ENCODE data around the gene METTL1.

METTL1 gene

DNA sequence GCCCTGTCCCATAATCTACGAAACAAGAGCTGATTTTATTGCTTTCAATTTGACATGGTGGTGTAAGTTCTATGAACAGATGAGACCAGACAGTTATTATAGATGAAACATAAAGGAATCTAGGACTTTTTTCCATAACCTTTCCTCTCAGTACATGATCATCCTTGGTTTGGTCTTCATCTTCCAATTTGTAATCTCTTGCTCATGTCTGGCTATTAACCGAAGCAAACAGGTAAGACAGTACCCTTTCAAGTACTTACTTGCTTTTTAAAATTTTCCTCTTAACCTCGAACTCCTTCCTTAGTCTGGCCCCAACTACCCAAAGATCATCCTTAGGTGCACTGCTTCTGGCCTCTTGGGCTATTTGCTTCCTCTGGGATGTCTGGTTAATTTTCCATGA lies 25.9 kb downstream of the METTL1 start:
- peaks cover 26% of the 10 kb centered on the region for H3K36me3 ChIP-seq (ENCODE audit: control insufficient read depth, insufficient read depth, low read length)

DNA sequence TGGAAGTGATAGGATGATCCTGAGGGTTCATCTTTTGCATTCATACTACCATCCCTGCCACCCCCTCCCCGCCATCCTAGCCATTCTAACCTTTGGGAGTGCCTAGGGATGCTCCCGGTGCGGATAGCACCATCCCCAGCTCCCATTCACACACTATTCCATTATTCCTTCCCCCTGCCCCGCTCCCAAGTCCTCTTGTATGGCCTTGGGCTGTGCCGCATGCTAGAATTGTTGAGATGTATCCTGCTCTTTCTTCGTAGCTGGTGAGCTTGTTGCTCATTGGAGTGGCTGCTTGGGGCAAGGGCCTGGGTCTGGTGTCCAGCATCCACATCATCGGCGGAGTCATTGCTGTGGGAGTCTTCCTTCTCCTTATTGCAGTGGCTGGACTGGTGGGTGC lies 26.4 kb downstream of the METTL1 start:
- Histone ChIP-seq H3K9me3 (ENCODE audit: control insufficient read depth, low read length) (no peaks in the 10 kb centered on the region), H3K27me3 (replicated peaks; ENCODE audit: control insufficient read depth, insufficient read depth, low read length, poor library complexity, severe bottlenecking) (no peaks in the 10 kb centered on the region), H3K4me1 (ENCODE audit: control insufficient read depth, insufficient read depth, low read length, poor library complexity, severe bottlenecking) (peaks cover 32% of the 10 kb centered on the region), H3K36me3 (ENCODE audit: control insufficient read depth, insufficient read depth, low read length) (peaks cover 24% of the 10 kb centered on the region), H3K4me3 (ENCODE audit: insufficient read depth, low read depth, low read length, poor library complexity, severe bottlenecking) (peak overlapping the region; percentile 89), H3K27ac (ENCODE audit: insufficient read depth, low read length, poor library complexity, severe bottlenecking) (peak overlapping the region; percentile 93)
- DNase-seq: no peak

More for the DNA sequence above, 25.9 kb downstream of the METTL1 start:
- no peak for DNase-seq
- Histone ChIP-seq H3K9me3 (ENCODE audit: control insufficient read depth, low read length) (no peaks in the 10 kb centered on the region), H3K27ac (ENCODE audit: insufficient read depth, low read length, poor library complexity, severe bottlenecking) (peak overlapping the region; percentile 93), H3K4me3 (ENCODE audit: insufficient read depth, low read depth, low read length, poor library complexity, severe bottlenecking) (no peak overlapping the region), H3K4me1 (ENCODE audit: control insufficient read depth, insufficient read depth, low read length, poor library complexity, severe bottlenecking) (peaks cover 29% of the 10 kb centered on the region), H3K27me3 (replicated peaks; ENCODE audit: control insufficient read depth, insufficient read depth, low read length, poor library complexity, severe bottlenecking) (no peaks in the 10 kb centered on the region)

DNA sequence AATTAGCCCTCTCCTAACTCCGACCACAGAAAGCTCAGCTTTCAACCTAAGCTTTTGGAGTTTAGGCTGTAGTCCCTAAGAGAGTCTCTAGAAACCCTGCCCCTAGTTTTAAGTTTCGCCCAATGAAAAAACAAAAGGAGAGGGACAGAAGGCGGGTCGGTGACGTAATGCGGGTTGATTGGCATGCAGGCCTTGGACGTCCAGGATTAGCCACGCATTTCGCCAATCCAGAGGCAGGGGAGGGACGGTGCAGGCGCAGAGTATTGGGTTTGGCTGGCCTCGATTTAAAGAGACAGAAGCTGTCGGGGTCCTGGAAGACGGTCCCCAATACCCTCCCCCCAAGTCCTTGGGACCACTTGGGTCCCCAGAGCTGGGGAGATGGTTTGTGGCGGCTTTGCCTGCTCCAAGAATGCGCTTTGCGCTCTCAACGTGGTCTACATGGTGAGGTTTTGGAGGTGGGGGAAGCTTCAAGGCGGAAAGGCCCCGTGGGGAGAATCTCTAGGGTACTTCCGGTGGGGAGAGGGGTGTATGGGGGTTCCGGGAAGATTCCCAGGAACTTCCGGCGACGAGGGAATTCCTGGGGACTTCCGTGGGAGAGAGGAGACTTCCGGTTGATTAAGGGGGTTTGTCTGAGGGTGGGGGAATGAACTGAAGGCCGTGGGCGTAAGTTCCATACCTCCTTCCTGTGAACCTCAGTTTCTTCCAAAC lies 27.0 kb downstream of the METTL1 start, which contains the start of gene TSPAN31:
TSS of gene TSPAN31 (plus strand) at position 263 of the 708 bp plus-strand sequence. CDS start at position 379, 116 bp downstream.
- DNase-seq: peak; percentile 86 to 93 (median 91)
- Histone ChIP-seq H3K27me3 (replicated peaks; ENCODE audit: control insufficient read depth, insufficient read depth, low read length, poor library complexity, severe bottlenecking) (no peaks in the 10 kb centered on the region), H3K4me3 (ENCODE audit: insufficient read depth, low read depth, low read length, poor library complexity, severe bottlenecking) (peak within 1 kb of the TSS; percentile 89), H3K9me3 (ENCODE audit: control insufficient read depth, low read length) (no peaks in the 10 kb centered on the region), H3K27ac (ENCODE audit: insufficient read depth, low read length, poor library complexity, severe bottlenecking) (peak within 1 kb of the TSS; percentile 93), H3K4me1 (ENCODE audit: control insufficient read depth, insufficient read depth, low read length, poor library complexity, severe bottlenecking) (peaks cover 37% of the 10 kb centered on the region), H3K36me3 (ENCODE audit: control insufficient read depth, insufficient read depth, low read length) (peaks cover 24% of the 10 kb centered on the region)

DNA sequence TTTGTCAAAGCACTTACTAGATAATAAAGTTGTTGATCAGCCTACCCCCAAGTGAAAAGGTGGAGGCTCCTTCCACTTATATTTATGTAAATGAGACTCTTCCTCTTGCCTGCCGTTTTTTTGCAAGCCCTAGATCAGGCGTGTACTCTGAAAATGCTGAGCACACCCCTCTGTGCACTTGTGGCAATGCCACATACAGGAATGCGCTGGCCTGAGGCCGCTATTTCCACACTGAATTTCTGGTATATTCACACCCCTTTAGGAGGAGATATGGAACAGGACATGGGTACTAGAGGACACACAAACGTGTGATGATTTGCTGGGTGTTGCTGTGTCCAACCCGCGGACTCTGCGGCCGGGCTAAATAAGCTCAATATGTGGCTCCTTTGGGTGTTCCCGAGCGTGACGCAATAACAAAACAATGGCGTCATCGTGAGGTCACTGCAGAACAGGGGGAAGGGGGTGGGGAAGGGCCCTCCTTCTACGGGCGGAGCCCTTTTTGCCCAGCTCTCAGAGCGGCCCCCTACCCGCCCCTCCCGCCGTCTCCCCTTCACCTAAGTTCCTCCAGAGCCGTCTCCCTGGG lies 27.6 kb downstream of the METTL1 start:
- peak overlapping the region; percentile 89 for H3K4me3 ChIP-seq (ENCODE audit: insufficient read depth, low read depth, low read length, poor library complexity, severe bottlenecking)
- H3K27me3 ChIP-seq (replicated peaks; ENCODE audit: control insufficient read depth, insufficient read depth, low read length, poor library complexity, severe bottlenecking): no peaks in the 10 kb centered on the region
- H3K36me3 ChIP-seq (ENCODE audit: control insufficient read depth, insufficient read depth, low read length): peaks cover 27% of the 10 kb centered on the region
- H3K27ac ChIP-seq (ENCODE audit: insufficient read depth, low read length, poor library complexity, severe bottlenecking): peak overlapping the region; percentile 93
- DNase-seq: peak in 2 of 3 donors; percentile 60 to 69
- H3K9me3 ChIP-seq (ENCODE audit: control insufficient read depth, low read length): no peaks in the 10 kb centered on the region
- H3K4me1 ChIP-seq (ENCODE audit: control insufficient read depth, insufficient read depth, low read length, poor library complexity, severe bottlenecking): peaks cover 44% of the 10 kb centered on the region

DNA sequence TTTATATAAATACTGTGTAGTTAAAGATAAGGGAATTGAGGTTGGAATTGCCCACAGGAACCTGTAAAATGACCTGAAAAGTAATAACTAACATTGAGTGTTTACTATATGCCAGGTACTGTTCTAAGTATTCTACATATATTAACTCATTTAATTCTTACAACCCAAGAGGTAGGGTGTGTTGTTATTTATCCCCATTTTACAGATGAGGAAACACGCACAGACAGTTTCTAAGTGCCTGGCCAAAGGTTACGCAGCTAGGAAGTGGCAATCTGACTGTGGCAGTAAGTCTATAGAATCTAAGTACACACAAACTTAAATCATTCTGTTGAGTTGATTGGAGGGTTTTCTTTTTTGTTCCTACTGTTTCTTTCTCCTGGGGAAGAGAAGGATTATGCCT lies 28.1 kb downstream of the METTL1 start:
- peak overlapping the region; percentile 93 for H3K27ac ChIP-seq (ENCODE audit: insufficient read depth, low read length, poor library complexity, severe bottlenecking)
- peaks cover 23% of the 10 kb centered on the region for H3K36me3 ChIP-seq (ENCODE audit: control insufficient read depth, insufficient read depth, low read length)
- H3K9me3 ChIP-seq (ENCODE audit: control insufficient read depth, low read length): no peaks in the 10 kb centered on the region
- H3K27me3 ChIP-seq (replicated peaks; ENCODE audit: control insufficient read depth, insufficient read depth, low read length, poor library complexity, severe bottlenecking): no peaks in the 10 kb centered on the region
- peaks cover 49% of the 10 kb centered on the region for H3K4me1 ChIP-seq (ENCODE audit: control insufficient read depth, insufficient read depth, low read length, poor library complexity, severe bottlenecking)
- DNase-seq: no peak
- H3K4me3 ChIP-seq (ENCODE audit: insufficient read depth, low read depth, low read length, poor library complexity, severe bottlenecking): no peak overlapping the region

DNA sequence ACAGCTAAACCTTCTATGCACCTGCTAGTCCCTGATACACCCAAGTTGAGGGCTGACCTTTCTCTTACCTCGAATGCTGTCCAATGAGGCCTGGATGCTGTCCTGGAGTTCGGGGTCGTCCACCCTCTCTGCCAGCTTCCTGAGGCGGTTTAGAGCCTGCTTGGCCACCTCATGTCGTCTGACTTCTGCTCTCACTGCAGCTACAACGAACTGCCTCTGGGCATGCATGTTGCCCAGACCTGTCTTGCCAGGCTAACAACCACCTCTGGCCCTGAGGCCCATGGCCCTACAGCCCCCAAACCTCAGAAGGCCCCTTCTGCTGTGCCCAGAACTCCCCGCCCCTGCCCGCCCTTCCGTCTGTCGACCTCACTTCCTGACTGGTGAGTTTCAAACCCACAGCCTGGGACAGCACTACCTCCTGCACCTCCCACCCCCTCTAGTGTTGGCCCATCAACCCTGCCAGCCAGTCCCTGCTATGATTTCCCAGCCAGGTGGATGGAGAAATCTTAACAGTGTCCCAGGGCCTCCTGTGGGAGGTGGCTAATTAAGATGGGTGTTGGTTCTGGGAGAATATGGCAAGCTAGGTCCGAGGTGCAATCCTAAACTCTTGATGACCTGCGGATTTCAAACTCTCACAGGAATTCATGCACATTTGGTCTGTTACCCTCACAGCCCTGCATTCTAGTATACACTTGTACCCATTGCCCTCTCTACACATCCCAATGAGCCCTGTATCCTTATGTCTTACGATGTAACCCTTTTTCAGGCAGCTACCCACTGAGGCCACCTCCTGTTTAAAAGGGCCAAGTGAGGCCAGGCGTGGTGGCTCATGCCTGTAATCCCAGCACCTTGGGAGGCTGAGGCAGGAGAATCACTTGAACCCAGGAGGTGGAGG lies 29.8 kb downstream of the METTL1 start:
- peak overlapping the region; percentile 94 for H3K27ac ChIP-seq (ENCODE audit: insufficient read depth, low read length, poor library complexity, severe bottlenecking)
- H3K36me3 ChIP-seq (ENCODE audit: control insufficient read depth, insufficient read depth, low read length): peaks cover 27% of the 10 kb centered on the region
- peak; percentile 70 to 76 (median 72) for DNase-seq
- H3K4me3 ChIP-seq (ENCODE audit: insufficient read depth, low read depth, low read length, poor library complexity, severe bottlenecking): peak overlapping the region; percentile 82
- H3K27me3 ChIP-seq (replicated peaks; ENCODE audit: control insufficient read depth, insufficient read depth, low read length, poor library complexity, severe bottlenecking): no peaks in the 10 kb centered on the region
- H3K9me3 ChIP-seq (ENCODE audit: control insufficient read depth, low read length): no peaks in the 10 kb centered on the region
- H3K4me1 ChIP-seq (ENCODE audit: control insufficient read depth, insufficient read depth, low read length, poor library complexity, severe bottlenecking): peaks cover 52% of the 10 kb centered on the region

DNA sequence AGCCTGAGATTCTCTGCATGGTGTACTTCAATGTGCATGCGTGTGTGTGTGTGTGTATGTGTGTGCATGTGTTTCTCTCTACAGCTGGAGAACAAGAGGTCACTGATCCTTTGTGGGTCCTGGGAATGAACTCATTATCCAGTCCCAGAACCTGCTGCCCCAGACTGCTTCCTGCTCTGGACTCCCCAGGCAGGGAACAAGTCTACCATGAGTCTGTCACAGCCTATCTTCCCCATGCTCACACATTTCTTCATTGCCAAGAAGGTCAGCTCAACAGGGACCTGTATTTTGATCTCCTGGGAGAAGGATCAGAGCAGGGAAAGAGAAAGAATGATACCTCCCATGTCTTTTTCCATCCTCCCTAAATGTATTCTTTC lies 30.5 kb downstream of the METTL1 start:
- Histone ChIP-seq H3K36me3 (ENCODE audit: control insufficient read depth, insufficient read depth, low read length) (peaks cover 27% of the 10 kb centered on the region), H3K4me3 (ENCODE audit: insufficient read depth, low read depth, low read length, poor library complexity, severe bottlenecking) (peak overlapping the region; percentile 82), H3K27ac (ENCODE audit: insufficient read depth, low read length, poor library complexity, severe bottlenecking) (peak overlapping the region; percentile 94), H3K27me3 (replicated peaks; ENCODE audit: control insufficient read depth, insufficient read depth, low read length, poor library complexity, severe bottlenecking) (no peaks in the 10 kb centered on the region), H3K9me3 (ENCODE audit: control insufficient read depth, low read length) (no peaks in the 10 kb centered on the region), H3K4me1 (ENCODE audit: control insufficient read depth, insufficient read depth, low read length, poor library complexity, severe bottlenecking) (peaks cover 52% of the 10 kb centered on the region)
- DNase-seq: no peak

DNA sequence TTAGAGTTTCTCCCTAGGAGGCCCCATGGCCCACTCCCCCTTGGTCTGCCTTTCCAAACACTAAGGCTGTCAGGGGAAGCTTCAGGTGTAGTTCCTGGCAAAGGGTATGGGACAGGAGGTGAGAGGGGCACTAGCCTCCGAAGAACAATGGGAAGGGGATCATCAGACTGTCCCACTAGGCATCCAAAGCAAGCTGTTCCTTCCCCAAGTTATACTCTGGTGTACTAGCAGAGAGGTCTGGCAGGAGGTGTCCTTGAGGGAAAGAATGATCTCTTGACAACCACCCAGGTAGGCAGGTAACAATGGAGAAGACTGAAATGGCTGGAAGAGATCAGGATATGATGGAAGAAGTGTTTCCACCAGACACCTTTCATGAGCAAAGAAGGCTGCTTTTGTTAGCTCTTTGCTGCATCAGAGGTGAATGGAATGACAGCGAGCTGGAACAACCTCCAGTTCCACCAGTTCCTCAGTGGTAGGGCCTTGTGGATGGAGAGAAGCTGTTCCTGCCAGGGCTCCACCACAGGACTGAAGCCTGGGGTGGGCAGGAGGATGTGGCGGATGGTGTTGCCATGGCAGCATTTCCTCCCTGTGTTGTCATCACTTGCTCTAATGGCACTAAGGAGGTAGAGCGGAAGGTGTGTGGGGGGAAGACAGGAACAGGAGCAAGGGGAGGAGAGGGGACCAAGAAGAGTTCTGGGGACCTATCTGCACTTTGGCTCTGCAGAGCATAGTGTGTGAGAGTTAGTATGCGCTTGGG lies 31.1 kb downstream of the METTL1 start:
- Histone ChIP-seq H3K4me3 (ENCODE audit: insufficient read depth, low read depth, low read length, poor library complexity, severe bottlenecking) (peak overlapping the region; percentile 82), H3K27me3 (replicated peaks; ENCODE audit: control insufficient read depth, insufficient read depth, low read length, poor library complexity, severe bottlenecking) (no peaks in the 10 kb centered on the region), H3K27ac (ENCODE audit: insufficient read depth, low read length, poor library complexity, severe bottlenecking) (peak overlapping the region; percentile 94), H3K36me3 (ENCODE audit: control insufficient read depth, insufficient read depth, low read length) (peaks cover 32% of the 10 kb centered on the region), H3K4me1 (ENCODE audit: control insufficient read depth, insufficient read depth, low read length, poor library complexity, severe bottlenecking) (peaks cover 52% of the 10 kb centered on the region), H3K9me3 (ENCODE audit: control insufficient read depth, low read length) (no peaks in the 10 kb centered on the region)
- peak; percentile 74 to 79 (median 78) for DNase-seq

DNA sequence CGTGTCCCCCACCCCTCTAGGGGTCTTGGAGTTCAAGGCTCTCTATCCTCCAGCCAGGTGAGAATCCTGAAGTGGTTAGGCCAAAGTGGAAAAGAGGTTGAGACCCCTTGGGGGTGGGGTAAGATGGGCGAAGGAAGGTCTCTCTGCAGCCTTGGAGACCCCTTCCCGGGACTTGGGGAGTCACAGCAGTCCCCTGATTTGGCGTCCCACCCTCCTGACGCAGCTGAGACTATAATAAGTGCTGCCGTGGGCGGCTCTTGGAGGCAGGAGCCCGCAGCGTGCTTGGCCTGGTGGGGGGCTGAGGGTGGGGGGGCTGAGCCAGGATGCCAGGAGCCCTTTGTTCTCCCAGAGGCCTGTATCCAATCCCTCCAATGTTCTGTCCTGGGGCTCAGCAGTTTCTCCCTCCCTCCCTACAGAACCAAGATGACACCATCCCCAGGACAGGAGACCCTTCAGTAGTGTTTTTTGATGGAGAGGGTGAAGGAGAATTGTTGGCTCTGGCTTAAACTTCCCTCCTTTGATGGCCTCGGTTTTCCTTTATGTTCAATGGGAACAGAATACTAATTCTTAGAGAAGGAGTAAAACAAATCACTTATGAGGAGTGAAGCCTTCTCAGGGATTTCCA lies 31.9 kb downstream of the METTL1 start:
- peaks cover 46% of the 10 kb centered on the region for H3K4me1 ChIP-seq (ENCODE audit: control insufficient read depth, insufficient read depth, low read length, poor library complexity, severe bottlenecking)
- DNase-seq: no peak
- H3K36me3 ChIP-seq (ENCODE audit: control insufficient read depth, insufficient read depth, low read length): peaks cover 39% of the 10 kb centered on the region
- no peak overlapping the region for H3K4me3 ChIP-seq (ENCODE audit: insufficient read depth, low read depth, low read length, poor library complexity, severe bottlenecking)
- peak overlapping the region; percentile 94 for H3K27ac ChIP-seq (ENCODE audit: insufficient read depth, low read length, poor library complexity, severe bottlenecking)
- H3K9me3 ChIP-seq (ENCODE audit: control insufficient read depth, low read length): no peaks in the 10 kb centered on the region
- no peaks in the 10 kb centered on the region for H3K27me3 ChIP-seq (replicated peaks; ENCODE audit: control insufficient read depth, insufficient read depth, low read length, poor library complexity, severe bottlenecking)
